Kidney (tissue), 14 donors: Measurements from ENCODE around the gene GP1BA. TPM values are rescaled to one million over a fixed set of nuclear protein-coding genes. Genes with fewer than 3 reads are reported as not detected.
A peak's percentile ranks its signal among the peaks of the same experiment; 100 is the strongest.

ENCODE experiments used
- DNase-seq, 5 donors: peaks; one replicate each; pipeline ENCODE4 v3.0.0-alpha.2; 2013 to 2020
- FAIRE-seq: peaks from 2 replicates; lab custom pipeline; 2012; peaks lifted over from hg19 to GRCh38; lab: Jason Lieb, UNC
- H3K27ac ChIP-seq, 2 donors: one replicate each; pipeline ENCODE4 v1.7.0; 2013; ENCODE audit warnings: low read depth in 2 of 2, low read length in 2 of 2, inconsistent platforms in 1 of 2
- H3K27me3 ChIP-seq: one replicate; pipeline ENCODE4 v1.7.1; 2013; ENCODE audit warnings: low read length, inconsistent platforms; ENCODE audit not compliant: control insufficient read depth, insufficient read depth
- H3K36me3 ChIP-seq, 3 donors: one replicate each; pipeline versions ENCODE4 v1.7.0 to v1.7.1; 2013; ENCODE audit warnings: low read length in 3 of 3, control low read depth in 1 of 3, inconsistent platforms in 1 of 3; ENCODE audit not compliant: insufficient read depth in 3 of 3, control insufficient read depth in 2 of 3
- H3K4me1 ChIP-seq, 3 donors: one replicate each; pipeline versions ENCODE4 v1.7.0 to v1.7.1; 2013; ENCODE audit warnings: low read length in 3 of 3, inconsistent platforms in 1 of 3, low read depth in 1 of 3; ENCODE audit not compliant: control insufficient read depth in 2 of 3, insufficient read depth in 2 of 3
- H3K4me3 ChIP-seq, 3 donors: one replicate each; pipeline versions ENCODE4 v1.7.0 to v1.8.1; 2013; ENCODE audit warnings: low read length in 3 of 3, control low read depth in 1 of 3, inconsistent platforms in 1 of 3
- H3K9ac ChIP-seq, 3 donors: one replicate each; pipeline versions ENCODE4 v1.7.0 to v1.7.1; 2013; ENCODE audit warnings: low read length in 3 of 3, control low read depth in 1 of 3, inconsistent platforms in 1 of 3
- H3K9me3 ChIP-seq, 3 donors: one replicate each; pipeline versions ENCODE4 v1.7.0 to v1.7.1; 2013; ENCODE audit warnings: low read length in 3 of 3, control low read depth in 1 of 3, inconsistent platforms in 1 of 3; ENCODE audit not compliant: control insufficient read depth in 2 of 3, insufficient read depth in 1 of 3
- intact Hi-C: fragments of 100-400 bp; cut with DNase I; formaldehyde crosslinking; loops from one replicate; pipeline ENCODE4 v1.11.1; 2022
- polyA plus RNA-seq: library from polyadenylated mRNA; stranded (reverse); fragments of 350-450 nt; fragmentation: Illumina TruSeq; extraction: RNeasy Lipid Tissue Mini Kit (QIAGEN cat#74804); gene quantifications from one replicate; pipeline ENCODE4 v1.2.3, GENCODE V29; 2014; ENCODE audit warnings: low read depth, low replicate concordance; ENCODE audit not compliant: insufficient read depth
- total RNA-seq: library from RNA; stranded (reverse); fragmentation: NEBNext Ultra II Directional; extraction: Animal tissue kit (Norgen Biotek cat#: 25700); gene quantifications from one replicate; pipeline ENCODE4 v1.2.1, GENCODE V29; 2021
- TF ChIP-seq, protein P1 (sequence below): IDR thresholded peaks from 3 replicates; pipeline ENCODE4 v1.5.1; 2012; ENCODE audit warnings: mild to moderate bottlenecking, moderate library complexity, borderline replicate concordance; ENCODE audit not compliant: insufficient read depth; ENCODE audit errors: extremely low read depth
- donor health status: control.
- donor health status: control.
- donor health status: control.
- donor health status: control.
- donor health status: control.
- donor health status: DM: yes; HTN: yes; CAD: no.
- donor health status: Normal renal cell carcinoma (clear cell type).

Gene GP1BA
- total and polyA plus RNA-seq, 2 donors from 2014 or later = not detected

DNA sequence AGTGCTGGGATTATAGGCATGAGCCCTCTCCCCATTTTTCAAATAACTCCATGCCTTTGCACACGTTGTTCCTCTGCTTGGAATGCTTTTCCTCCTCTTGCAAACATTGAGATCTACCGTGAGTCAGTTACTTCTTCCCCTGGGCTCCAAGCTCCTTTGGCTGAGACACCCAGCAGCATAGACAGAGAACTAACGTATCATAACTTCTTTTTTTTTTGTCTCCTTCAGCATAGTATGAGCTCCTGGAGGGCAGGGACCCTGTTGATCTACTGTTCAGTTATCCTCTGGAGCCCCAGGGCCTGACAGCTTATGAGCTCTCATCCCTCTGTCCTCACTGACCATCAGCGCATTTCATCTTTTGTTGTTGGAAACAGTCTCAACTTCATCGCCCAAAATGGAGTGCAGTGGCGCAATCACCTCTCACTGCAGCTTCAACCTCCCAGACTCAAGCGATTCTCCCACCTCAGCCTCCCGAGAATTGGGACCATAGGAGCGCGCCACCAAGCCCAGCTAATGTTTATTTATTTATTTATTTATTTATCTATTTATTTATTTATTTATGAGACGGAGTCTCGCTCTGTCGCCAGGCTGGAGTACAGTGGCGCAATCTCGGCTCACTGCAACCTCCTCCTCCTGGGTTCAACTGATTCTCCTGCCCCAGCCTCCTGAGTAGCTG, 33.4 kb downstream of the GP1BA start:
- H3K4me1 ChIP-seq = peaks cover 3 to 28% (median 3%) of the 10 kb centered on the region in 3 donors
- TF ChIP-seq, protein P1, sequence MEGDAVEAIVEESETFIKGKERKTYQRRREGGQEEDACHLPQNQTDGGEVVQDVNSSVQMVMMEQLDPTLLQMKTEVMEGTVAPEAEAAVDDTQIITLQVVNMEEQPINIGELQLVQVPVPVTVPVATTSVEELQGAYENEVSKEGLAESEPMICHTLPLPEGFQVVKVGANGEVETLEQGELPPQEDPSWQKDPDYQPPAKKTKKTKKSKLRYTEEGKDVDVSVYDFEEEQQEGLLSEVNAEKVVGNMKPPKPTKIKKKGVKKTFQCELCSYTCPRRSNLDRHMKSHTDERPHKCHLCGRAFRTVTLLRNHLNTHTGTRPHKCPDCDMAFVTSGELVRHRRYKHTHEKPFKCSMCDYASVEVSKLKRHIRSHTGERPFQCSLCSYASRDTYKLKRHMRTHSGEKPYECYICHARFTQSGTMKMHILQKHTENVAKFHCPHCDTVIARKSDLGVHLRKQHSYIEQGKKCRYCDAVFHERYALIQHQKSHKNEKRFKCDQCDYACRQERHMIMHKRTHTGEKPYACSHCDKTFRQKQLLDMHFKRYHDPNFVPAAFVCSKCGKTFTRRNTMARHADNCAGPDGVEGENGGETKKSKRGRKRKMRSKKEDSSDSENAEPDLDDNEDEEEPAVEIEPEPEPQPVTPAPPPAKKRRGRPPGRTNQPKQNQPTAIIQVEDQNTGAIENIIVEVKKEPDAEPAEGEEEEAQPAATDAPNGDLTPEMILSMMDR = no peak
- DNase-seq = no peak
- FAIRE-seq = no peak
- H3K4me3 ChIP-seq = no peak overlapping the region
- H3K36me3 ChIP-seq = peaks cover 2 to 4% (median 3%) of the 10 kb centered on the region in 3 donors
- intact Hi-C loops = no loop called here
- no peaks in the 10 kb centered on the region for H3K9me3 ChIP-seq
- H3K27ac ChIP-seq = no peak overlapping the region
- no peaks in the 10 kb centered on the region for H3K27me3 ChIP-seq
- H3K9ac ChIP-seq = no peak overlapping the region

DNA sequence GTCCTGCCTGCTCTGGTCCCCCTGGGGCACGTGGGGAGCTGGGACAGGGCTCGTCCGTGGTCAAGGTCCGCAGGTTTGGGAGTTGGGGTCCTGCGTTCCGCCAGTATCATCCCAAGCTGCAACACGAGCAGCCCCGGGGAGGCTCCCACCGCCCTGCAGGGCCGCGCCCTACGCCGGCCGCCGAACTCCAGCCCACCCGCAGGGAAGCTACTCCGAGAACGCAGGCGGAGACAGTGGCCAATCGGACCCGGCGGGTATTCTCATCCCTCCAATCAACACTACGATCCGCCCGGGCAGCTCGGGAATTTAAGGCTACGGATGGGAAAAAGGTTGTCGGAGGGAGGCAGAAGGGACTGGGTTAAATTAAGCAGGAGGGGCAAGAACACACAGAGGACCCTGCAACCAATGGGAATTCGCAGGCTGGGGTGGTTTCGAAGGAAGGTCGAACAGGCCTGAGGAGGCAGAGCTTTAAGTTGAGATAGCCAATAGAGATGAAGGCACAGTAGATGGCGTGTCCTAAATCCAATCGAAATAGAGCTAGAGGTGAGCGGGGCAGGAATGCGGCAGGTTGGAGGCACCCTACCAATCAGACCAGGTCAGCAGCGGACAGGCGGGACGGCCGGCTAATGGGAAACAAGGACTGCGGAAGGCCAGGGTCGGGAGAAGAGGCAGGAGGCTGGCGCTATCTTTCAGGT, 34.9 kb downstream of the GP1BA start:
- Histone ChIP-seq H3K4me1 (peaks cover 3 to 28% (median 4%) of the 10 kb centered on the region in 3 donors), H3K27me3 (no peaks in the 10 kb centered on the region), H3K36me3 (peaks cover 0 to 3% (median 0%) of the 10 kb centered on the region in 3 donors), H3K27ac (peak overlapping the region; percentile 98 to 99), H3K9me3 (no peaks in the 10 kb centered on the region), H3K4me3 (peak overlapping the region; percentile 93 to 99 (median 94)), H3K9ac (peak overlapping the region; percentile 75 to 96 (median 95))
- peak; percentile 99 for FAIRE-seq
- intact Hi-C loops = no loop called here
- TF ChIP-seq, protein P1 = no peak
- DNase-seq = peak; percentile 99 to 100 (median 100)

DNA sequence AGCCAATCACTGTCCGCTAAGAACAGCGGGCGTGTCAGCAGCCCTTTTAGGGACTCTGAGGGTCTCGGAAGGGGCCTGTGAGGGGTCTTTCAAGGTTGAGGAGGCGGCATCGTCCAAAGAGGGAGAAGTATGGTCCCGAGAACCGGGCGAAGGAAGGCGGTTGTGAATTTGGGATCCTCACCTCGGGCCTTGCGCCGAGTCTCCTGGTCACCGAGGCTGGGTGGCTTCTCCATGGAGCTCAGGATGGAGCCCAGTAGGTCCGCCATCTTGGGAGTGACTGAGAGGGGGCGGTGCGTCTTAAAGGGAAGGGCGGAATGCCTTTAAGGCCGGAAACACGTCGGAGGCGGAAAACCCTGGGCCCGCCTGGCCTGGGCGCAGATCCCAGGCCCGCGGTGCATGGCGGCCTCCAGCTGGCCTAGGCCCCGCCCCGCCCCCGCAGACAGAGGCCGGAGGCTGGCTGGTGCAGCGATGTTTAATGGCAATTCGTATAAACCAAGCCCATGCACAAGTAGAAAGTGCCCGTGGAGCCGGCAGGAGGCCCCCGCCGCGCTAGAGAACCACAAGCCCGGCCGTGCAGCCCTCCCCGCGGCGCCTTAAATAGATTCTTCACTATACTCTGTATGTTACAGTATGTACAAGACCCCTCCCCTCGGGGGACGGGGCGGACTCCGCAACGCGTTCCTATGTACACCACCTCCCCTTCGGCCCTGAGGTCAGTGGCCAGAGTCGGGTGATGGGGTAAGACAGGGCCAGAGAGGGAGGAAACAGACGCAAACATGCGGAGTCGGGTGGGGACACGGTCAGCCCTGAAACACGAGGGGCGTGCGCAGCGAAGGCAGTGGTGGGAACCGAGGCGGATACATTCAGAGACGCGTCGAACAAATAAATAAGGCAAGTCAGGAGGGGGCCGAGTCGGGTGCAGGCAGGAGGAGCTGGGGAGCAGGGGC, 35.7 kb downstream of the GP1BA start, which contains the start of gene SPAG7:
TSS of gene SPAG7 (minus strand) at position 279 of the 947 bp plus-strand sequence. CDS start at position 266, 13 bp downstream.
- Histone ChIP-seq H3K4me1 (peaks cover 3 to 28% (median 4%) of the 10 kb centered on the region in 3 donors), H3K36me3 (peaks cover 0 to 4% (median 3%) of the 10 kb centered on the region in 3 donors), H3K27ac (peak within 1 kb of the TSS; percentile 98 to 99), H3K27me3 (no peaks in the 10 kb centered on the region), H3K9me3 (no peaks in the 10 kb centered on the region), H3K9ac (peak within 1 kb of the TSS; percentile 75 to 96 (median 95)), H3K4me3 (peak within 1 kb of the TSS; percentile 93 to 99 (median 94))
- intact Hi-C loops = no loop called here
- TF ChIP-seq, protein P1 = no peak
- FAIRE-seq = no peak
- peak; percentile 98 to 99 (median 98) for DNase-seq
